Endothelial cell of umbilical vein (primary cell): Measurements from ENCODE around the gene CXCL13. TPM values are rescaled to one million over a fixed set of nuclear protein-coding genes. Genes with fewer than 3 reads are reported as not detected.

Experiments
- BruUV-seq: library from RNA; stranded (reverse); fragments of 400-500 nt; replicated peaks from 2 replicates; lab custom pipeline; 2021; lab: Mats Ljungman, UMichigan
- CTCF ChIA-PET: fragments of 300-600, 350-600 bp; sonication (Branson Sonifier 250); formaldehyde crosslinking; loops from one replicate; lab custom pipeline; 2021; ENCODE audit warnings: antibody characterized with exemption, inconsistent platforms; lab: Charles Lee
- POLR2A ChIA-PET: fragments of 300-600, 350-600 bp; sonication (Branson Sonifier 250); formaldehyde crosslinking; loops from one replicate; lab custom pipeline; 2021; ENCODE audit warnings: antibody characterized with exemption, inconsistent platforms; lab: Charles Lee
- DNase-seq: peaks from one replicate; pipeline ENCODE4 v3.0.0-alpha.2; 2011; ENCODE audit warnings: low read depth, low spot score
- FAIRE-seq: peaks from 2 replicates; lab custom pipeline; 2011; peaks lifted over from hg19 to GRCh38; lab: Jason Lieb, UNC
- H2AFZ ChIP-seq: 2 replicates; pipeline ENCODE4 v1.6.0; 2012; ENCODE audit warnings: low read depth, low read length, control low read depth, inconsistent platforms
- H3K27ac ChIP-seq: 2 replicates; pipeline ENCODE4 v1.5.1; 2011; ENCODE audit warnings: low read depth, mild to moderate bottlenecking, control low read depth, low read length, moderate library complexity; ENCODE audit not compliant: insufficient read depth
- H3K27me3 ChIP-seq, 2 experiments: 2 replicates each; pipeline versions ENCODE4 v1.6.0 to v1.6.1; 2011; ENCODE audit warnings: low read length in 2 of 2, mixed read lengths in 1 of 2; ENCODE audit not compliant: control insufficient read depth in 2 of 2, insufficient read depth in 2 of 2
- H3K36me3 ChIP-seq, 2 experiments: 2 replicates in 1 of 2; 3 replicates in 1 of 2; pipeline ENCODE4 v1.5.1; 2011; ENCODE audit warnings: low read length in 2 of 2, mild to moderate bottlenecking in 1 of 2, moderate library complexity in 1 of 2; ENCODE audit not compliant: control insufficient read depth in 2 of 2, insufficient read depth in 2 of 2; ENCODE audit errors: extremely low read depth in 1 of 2
- H3K4me1 ChIP-seq: 3 replicates; pipeline ENCODE4 v1.5.1; 2011; ENCODE audit warnings: mild to moderate bottlenecking, low read length; ENCODE audit not compliant: control insufficient read depth, insufficient read depth; ENCODE audit errors: extremely low read depth
- H3K4me2 ChIP-seq: 2 replicates; pipeline ENCODE4 v1.6.1; 2011; ENCODE audit warnings: low read length, control low read depth, mixed read lengths; ENCODE audit not compliant: insufficient read depth
- H3K4me3 ChIP-seq, 3 experiments: fragments of 200-600 bp in 1 of 3; sonication (generic), shearing (Covaris generic) in 1 of 3; replicated peaks in 1 of 3; 2 replicates each; pipeline ENCODE4 v1.5.1; 2011 to 2016; ENCODE audit warnings: control low read depth in 3 of 3, low read length in 3 of 3, mild to moderate bottlenecking in 2 of 3, inconsistent platforms in 1 of 3, low read depth in 1 of 3, moderate library complexity in 1 of 3; ENCODE audit not compliant: insufficient read depth in 1 of 3
- H3K79me2 ChIP-seq: 2 replicates; pipeline ENCODE4 v1.6.0; 2012; ENCODE audit warnings: low read length, inconsistent platforms; ENCODE audit not compliant: control insufficient read depth, insufficient read depth
- H3K9ac ChIP-seq: replicated peaks from 2 replicates; pipeline ENCODE3; 2011; ENCODE audit warnings: low read length, control low read depth; ENCODE audit not compliant: insufficient read depth; ENCODE audit errors: extremely low read depth
- H3K9me1 ChIP-seq: replicated peaks from 3 replicates; pipeline ENCODE4 v1.6.0; 2011; ENCODE audit warnings: mild to moderate bottlenecking, low read length; ENCODE audit not compliant: control insufficient read depth, insufficient read depth; ENCODE audit errors: extremely low read depth
- H3K9me3 ChIP-seq: replicated peaks from 2 replicates; pipeline ENCODE4 v1.5.1; 2012; ENCODE audit warnings: low read length, inconsistent platforms; ENCODE audit not compliant: control insufficient read depth, insufficient read depth
- H4K20me1 ChIP-seq: replicated peaks from 2 replicates; pipeline ENCODE3; 2011; ENCODE audit warnings: mild to moderate bottlenecking, low read length; ENCODE audit not compliant: control insufficient read depth, insufficient read depth; ENCODE audit errors: extremely low read depth
- CTCF ChIP-seq, 2 donors: IDR thresholded peaks; 1 replicate in 1 of 2; 2 replicates in 1 of 2; pipeline ENCODE4 v1.5.1; 2011; ENCODE audit warnings: low read length in 2 of 2, mild to moderate bottlenecking in 2 of 2, moderate library complexity in 2 of 2, control low read depth in 1 of 2, inconsistent platforms in 1 of 2, low read depth in 1 of 2; ENCODE audit not compliant: insufficient read depth in 1 of 2; ENCODE audit errors: extremely low read depth in 1 of 2
- EZH2 ChIP-seq: IDR thresholded peaks from 2 replicates; pipeline ENCODE4 v1.6.1; 2012; ENCODE audit warnings: borderline replicate concordance, low read depth, mild to moderate bottlenecking, moderate library complexity, low read length, inconsistent platforms; ENCODE audit not compliant: severe bottlenecking
- GATA2 ChIP-seq: IDR thresholded peaks from 2 replicates; pipeline ENCODE4 v1.7.0; 2011; ENCODE audit warnings: low read depth, mild to moderate bottlenecking, moderate library complexity, mixed read lengths, low read length; ENCODE audit not compliant: insufficient read length, insufficient read depth
- JUN ChIP-seq: IDR thresholded peaks from 2 replicates; pipeline ENCODE4 v1.6.1; 2011; ENCODE audit warnings: borderline replicate concordance, low read depth; ENCODE audit not compliant: insufficient read length, insufficient read depth
- MAX ChIP-seq: IDR thresholded peaks from 2 replicates; pipeline ENCODE4 v1.6.1; 2011; ENCODE audit not compliant: insufficient read depth, insufficient read length
- MYC ChIP-seq: IDR thresholded peaks from one replicate; pipeline ENCODE4 v1.6.1; 2011; ENCODE audit warnings: mild to moderate bottlenecking, low read depth, low read length
- POLR2AphosphoS5 ChIP-seq: IDR thresholded peaks from 2 replicates; pipeline ENCODE4 v1.6.1; 2012; ENCODE audit warnings: low read depth, mild to moderate bottlenecking, control low read depth, low read length, moderate library complexity; ENCODE audit not compliant: insufficient read depth
- dilution Hi-C: fragments of 300-500 bp; cut with MboI; formaldehyde crosslinking; loops from one replicate; pipeline ENCODE4 v1.15.0; 2019; ENCODE audit warnings: low sequenced_read_pairs; ENCODE audit not compliant: extremely low pct_ligation_motif_present
- intact Hi-C: fragments of 100-400 bp; cut with micrococcal nuclease; formaldehyde crosslinking; loops from one replicate; pipeline ENCODE4 v1.10.0; 2022
- polyA plus RNA-seq, 4 experiments: library from polyadenylated mRNA; depleted of rRNA in 3 of 4; stranded (reverse) in 3 of 4; unstranded in 1 of 4; fragments of >200 nt; gene quantifications; 2 replicates each; pipeline versions ENCODE4 v1.2.1 to v1.2.3, GENCODE V29; 2011 to 2012; ENCODE audit warnings: missing spikeins in 1 of 4
- total RNA-seq: library from RNA; stranded (reverse); gene quantifications from 2 replicates; pipeline ENCODE4 v1.2.3, GENCODE V29; 2021

Gene CXCL13
- total and polyA plus RNA-seq, 2 donors (not counting 3 experiments of a cell fraction or from before 2014, with no cell fraction given): not detected

- FAIRE-seq (no peak), DNase-seq (no peak)
- Histone ChIP-seq H4K20me1 (no peaks in the 10 kb centered on the region), H2AFZ (no peak overlapping the region), H3K79me2 (no peaks in the 10 kb centered on the region), H3K4me3 (no peak overlapping the region), H3K4me2 (no peak overlapping the region), H3K36me3 (no peaks in the 10 kb centered on the region), H3K27ac (no peak overlapping the region), H3K4me1 (no peaks in the 10 kb centered on the region), H3K9me1 (no peaks in the 10 kb centered on the region), H3K9ac (no peak overlapping the region), H3K9me3 (no peaks in the 10 kb centered on the region), H3K27me3 (no peaks in the 10 kb centered on the region)
- ChIA-PET POLR2A (no interaction called here), CTCF (no interaction called here)
- TF ChIP-seq JUN: no peak
- no peak for TF ChIP-seq MYC
- TF ChIP-seq MAX: no peak
- TF ChIP-seq EZH2: no peak
- no peak for TF ChIP-seq POLR2AphosphoS5
- TF ChIP-seq CTCF (IDR thresholded peaks at IDR 0.05; ENCODE audit: extremely low read depth in 1 of 2, insufficient read depth in 1 of 2, low read depth in 1 of 2, low read length in 2 of 2): no peak
- no peak for TF ChIP-seq GATA2
- dilution Hi-C loops: no loop called here
- intact Hi-C loops: no loop called here
- BruUV-seq: no TSS peak
These were observed 39.5 kb upstream of the CXCL13 start for GRCh38 chr4:77566148-77566547.
